NCI-H524 (cell line): Measurements from ENCODE around the gene MKKS.
A peak's percentile ranks its signal among the peaks of the same experiment; 100 is the strongest.
"Not testable (repeated sequence)": the region's sequence is repeated elsewhere in the genome, so short reads cannot be mapped to it uniquely, and the experiment has no call there.

ENCODE experiments used
- DNase-seq, 2 experiments: peaks; one replicate each; lab custom pipeline; 2025; lab: John Stamatoyannopoulos, UW

MKKS gene

DNA sequence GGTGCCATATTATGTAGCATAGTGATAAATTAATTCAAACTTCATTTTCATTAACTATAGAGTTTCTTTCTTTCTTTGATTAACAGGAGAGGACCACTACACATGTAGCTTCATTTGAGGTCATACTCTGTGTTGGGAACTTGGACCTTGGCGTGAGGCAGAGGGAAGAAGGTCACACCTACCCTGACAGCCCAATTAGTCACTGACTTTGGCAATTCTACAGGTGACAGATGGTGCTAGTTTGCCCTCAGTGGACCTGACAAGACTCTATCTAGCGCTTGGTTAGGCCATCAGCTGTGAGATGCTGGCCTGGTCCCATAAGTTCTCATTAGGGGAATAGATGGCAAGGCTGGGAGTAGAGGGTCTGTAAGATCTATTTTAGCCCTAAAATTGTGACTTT is 15.2 kb upstream of the MKKS start:
- peak; percentile 27 to 63 for DNase-seq

DNA sequence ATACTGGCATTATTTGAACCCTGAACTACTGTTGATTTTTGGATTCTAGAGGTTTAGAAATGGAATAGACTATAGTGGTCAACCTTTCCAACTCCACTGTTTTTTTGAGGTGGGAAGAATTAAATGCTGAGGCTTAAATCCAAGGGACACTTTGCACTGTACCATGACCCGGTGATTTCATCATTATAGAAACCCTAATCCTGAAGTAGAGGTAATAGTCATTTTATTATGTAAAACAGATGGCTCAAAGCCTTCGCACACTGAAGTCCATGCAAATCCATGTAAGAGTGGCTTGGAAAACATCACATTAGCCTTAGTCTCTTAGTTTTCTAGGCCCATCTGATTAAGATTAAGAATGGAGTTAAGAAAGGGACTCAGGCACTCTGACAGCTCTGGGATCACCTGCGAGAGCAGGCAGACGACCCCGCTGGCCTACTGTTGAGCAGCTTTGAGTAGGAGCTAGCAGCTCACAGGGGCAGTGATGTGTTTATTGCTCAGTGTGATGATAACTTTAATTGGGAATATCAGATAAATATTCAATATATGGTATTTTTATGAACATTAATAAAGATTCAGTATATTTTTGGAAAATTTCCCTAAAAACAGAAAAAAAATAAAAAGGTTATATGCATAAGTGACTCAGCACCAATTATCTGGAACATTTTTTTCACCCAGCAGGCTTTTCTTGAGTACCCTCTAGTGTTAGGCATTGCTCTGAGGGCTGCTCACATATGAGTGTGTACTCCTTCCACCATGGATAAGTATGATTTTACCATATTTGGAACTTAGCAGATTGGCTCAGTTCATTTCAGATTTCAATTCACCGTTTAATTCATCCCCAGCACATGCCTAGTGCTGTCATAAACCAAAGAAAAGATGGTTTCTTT is 14.5 kb upstream of the MKKS start:
- DNase-seq: peak; percentile 79 to 96

DNA sequence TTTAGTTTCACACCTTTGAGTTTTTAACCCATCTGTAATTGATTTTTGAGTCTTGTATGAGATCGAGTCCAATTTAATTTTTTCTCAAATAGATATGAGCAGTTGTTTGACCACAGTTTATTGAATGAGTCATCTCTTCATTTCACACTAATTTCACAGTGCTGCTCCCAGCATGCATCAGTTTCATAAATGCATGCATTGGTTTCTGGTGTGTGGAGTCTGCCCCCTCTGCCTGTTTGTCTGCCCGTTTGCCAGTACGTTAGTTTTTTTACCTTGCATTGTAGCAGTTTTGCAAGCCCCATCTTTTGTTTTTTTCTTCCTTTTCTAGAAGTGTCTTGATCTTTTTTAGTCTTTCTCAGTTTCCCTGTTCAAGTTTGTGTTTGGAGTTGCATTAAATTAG is 13.0 kb upstream of the MKKS start:
- DNase-seq: peak; percentile 15 to 46

GRCh38 chr20:10445758-10446157 is 11.7 kb upstream of the MKKS start:
- no peak for DNase-seq

- DNase-seq: no peak
Measured at GRCh38 chr20:10443936-10444335, 9.9 kb upstream of the MKKS start.

GRCh38 chr20:10438217-10438616 is 4.2 kb upstream of the MKKS start:
- DNase-seq: no peak

DNA sequence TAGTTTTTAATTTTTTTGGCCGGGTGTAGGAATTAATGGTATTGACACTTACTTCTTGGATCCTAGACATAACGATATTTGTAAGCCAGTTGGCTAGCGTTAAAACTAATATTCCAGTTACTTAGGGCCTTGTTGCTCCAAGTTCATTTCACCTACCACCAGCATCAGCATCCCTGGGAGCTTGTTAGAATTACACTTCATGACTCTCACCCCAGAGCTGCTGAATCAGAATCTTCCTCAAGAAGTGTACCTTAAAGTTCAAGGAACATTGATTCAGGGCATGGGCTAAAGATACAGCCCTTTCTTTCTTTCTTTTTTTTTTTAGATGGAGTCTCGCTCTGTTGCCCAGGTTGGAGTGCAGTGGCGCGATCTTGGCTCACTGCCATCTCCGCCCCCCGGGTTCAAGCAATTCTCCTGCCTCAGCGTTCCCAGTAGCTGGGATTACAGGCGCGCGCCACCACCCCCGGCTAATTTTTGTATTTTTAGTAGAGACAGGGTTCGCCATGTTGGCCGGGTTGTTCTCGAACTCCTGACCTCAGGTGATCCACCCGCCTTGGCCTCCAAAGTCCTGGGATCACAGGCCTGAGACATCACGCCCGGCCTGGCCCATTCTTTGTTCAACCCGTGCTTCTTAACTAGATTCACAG is 2.2 kb upstream of the MKKS start:
- no peak for DNase-seq

GRCh38 chr20:10434832-10435812 is 1.1 kb upstream of the MKKS start, which contains the start of gene SLX4IP:
Gene SLX4IP (plus strand): TSS chr20:10435305. CDS start chr20:10458205, 22,900 bp downstream.
- peak; percentile 98 to 99 for DNase-seq

DNA sequence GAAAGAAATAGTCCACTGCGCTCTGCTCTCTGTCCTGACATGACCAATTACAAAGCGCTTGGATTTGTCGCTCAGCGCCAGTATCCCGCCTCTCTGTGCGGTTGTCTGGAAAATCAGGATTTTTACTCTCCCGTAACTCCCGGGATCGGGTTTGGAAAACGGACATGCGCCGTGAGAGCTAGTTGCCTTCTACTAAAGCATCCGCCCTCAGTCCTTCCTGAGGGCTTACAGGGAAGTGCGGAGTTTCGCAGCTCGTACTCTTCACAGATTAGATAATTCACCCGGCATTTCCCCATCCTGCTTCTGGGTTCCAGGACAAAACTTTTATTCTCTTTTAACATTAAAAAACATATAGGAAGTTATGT is 427 bp upstream of the MKKS start:
- peak; percentile 99 to 100 for DNase-seq

DNA sequence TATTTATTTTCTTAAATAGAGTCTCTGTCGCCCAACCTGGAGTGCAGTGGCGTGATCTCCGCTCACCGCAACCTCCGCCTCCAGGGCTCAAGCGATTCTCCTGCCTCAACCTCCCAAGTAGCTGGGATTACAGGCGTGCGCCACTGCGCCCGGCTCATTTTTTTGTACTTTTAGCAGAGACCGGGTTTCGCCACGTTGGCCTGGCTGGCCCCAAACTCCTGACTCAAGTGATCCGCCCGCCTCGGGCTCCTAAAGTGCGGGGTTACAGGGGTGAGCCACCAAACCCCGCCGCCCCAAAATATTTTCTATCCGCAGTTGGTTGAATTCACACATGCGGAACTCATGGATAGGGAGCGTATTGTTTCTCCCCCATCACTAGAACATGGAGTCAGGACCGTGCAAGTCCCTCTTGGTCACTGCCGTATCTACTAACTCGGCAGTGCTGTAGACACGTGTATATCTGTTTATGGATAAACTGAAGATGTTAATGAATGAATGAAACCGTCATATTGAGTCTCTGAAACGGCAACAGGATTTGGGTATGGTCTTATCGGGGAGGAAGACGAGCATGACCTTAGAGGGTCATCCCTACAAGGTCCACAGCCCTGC is 904 bp downstream of the MKKS start:
- DNase-seq: peak in 1 of 2 experiments; percentile 44

DNA sequence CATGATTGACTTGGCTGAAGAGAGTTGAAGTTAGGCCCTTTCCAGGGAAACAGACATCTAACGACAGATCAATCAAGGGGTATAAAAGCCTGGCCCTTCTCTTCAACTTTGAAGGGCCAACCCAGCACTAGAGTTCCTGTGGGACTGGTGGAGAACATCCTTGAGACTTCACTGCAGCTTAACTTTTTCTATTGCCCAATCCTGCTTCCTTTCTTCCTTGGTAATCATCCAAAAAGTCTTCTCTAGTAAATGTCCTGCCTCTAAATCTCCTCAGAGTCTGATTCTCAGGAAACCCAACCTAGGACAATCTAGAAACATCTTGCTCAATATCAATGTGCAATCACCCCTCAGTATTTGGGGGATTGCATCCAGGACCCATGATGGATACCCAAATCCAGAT is 1.9 kb downstream of the MKKS start:
- DNase-seq: no peak

GRCh38 chr20:10430704-10431103 is 3.3 kb downstream of the MKKS start:
- DNase-seq: no peak

DNA sequence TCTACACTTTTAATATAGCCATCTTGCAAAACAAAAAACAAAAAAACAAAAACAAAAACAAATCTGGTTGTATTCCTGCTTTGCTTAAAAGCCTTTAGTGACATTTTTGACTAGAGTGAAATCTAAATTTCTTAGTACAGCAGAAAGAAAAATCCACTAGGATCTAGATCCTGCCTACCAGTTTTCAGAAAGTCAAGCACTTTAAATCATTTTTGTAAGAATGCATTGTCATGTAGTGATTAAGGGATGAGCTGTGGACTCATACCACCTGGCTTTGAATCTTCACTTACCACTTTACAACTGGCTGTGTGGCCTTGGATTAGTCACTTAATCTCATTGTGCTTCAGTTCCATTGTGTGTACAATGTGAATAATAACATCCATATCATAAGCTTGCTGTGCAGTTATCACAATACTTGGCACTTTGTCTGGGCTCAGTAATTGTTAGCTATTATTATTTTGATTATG is 4.0 kb downstream of the MKKS start:
- DNase-seq: no peak

- DNase-seq: peak; percentile 22
Measured at GRCh38 chr20:10429443-10429981, 4.5 kb downstream of the MKKS start.

- no peak for DNase-seq
Measured at GRCh38 chr20:10428008-10428407, 6.0 kb downstream of the MKKS start.

DNA sequence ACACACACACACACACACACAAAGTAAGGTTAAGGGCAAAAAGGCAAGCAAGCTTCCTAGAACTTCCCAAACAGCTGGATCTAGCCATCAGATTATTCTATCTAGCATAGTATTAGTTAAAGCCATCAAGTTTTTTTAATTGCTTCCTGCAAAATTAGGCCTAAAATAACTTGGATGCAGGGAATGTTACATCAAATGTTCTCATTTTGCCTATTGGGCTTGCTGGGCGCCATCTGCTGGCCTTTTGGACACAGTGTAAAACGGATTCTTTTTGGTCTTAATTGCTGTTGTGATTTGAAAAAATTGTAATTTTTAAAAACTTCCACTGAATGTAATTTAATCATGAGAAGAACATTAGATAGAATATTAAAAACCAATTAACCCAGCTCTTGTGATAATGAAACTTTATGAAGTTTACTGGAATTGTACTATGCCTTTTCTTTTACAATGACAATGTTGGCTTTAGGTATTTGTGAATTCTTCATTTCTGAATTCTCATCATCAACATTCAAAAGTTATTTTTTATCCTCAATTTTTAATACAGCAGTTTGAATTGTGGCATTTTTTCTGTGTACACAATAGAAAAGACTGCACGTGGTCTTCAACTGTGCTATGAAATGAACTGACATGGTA is 6.8 kb downstream of the MKKS start:
- peak; percentile 33 to 49 for DNase-seq

DNA sequence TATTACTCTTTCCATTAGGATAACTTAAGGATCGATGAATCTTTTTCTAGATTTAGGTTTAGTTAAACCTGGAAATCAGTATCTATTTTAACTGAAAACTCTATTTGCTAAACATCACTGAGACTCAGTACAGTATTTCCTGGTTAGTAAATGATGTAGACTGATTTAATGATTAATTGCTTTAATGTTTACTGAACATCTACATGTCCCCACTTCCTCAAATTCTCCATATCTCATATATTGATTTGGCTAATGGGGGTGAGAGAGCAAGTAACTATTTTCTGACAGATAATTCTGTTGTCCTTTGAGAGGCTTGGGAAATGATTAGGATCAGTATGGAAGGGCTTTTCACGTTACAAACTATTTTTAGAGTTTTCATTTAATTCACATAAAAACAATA is 10.3 kb downstream of the MKKS start:
- DNase-seq: no peak

- DNase-seq: no peak
Measured at GRCh38 chr20:10419550-10420133, 14.4 kb downstream of the MKKS start.

DNA sequence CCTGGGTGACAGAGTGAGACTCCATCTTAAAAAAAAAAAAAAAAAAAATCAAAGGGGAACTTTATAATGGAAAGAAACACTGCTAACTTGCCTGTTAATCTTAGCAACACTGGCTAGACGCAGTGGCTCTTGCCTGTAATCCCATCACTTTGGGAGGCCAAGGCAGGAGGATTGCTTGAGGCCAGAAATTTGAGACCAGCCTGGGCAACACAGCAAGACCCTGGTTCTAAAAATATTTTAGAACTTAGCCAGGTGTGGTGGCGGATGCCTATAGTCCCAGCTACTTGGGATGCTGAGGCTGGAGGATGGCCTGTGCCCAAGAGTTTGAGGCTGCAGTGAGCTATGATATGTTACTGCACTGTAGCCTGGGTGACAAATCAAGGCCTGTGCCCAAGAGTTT is 16.8 kb downstream of the MKKS start:
- not testable (repeated sequence) for DNase-seq

DNA sequence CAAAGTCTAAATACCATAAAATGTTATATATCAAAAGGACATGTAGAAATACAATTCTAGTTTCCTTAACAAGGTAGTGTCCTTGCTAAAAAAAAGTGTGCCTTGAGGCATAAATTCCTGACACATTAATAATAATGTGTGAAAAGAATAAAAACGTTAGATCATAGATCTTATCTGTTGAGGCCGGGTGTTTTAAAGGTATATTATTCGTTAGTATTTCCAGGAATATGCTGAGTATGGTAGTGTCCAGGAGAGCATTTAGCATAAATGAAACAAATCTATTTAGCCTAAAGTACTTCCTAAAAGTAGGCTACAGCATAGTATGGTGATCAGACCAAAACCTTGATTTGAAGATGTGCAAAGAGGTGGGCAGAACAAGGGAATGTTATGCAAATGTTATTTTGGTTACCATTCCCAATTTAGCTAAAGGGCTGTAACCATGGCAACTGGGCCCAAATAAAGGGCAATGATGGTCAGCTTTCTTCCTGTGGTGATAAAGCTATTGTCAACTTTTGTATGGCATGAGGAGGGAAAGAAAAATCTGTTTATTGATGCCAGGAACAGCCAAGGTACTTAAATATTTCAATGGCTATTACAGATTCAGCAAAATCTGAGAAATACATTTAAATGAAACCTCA is 18.9 kb downstream of the MKKS start:
- DNase-seq: no peak
